Neural cell (in vitro differentiated cells): Measurements from ENCODE around the gene MEFV. TPM values are rescaled to one million over a fixed set of nuclear protein-coding genes. Genes with fewer than 3 reads are reported as not detected.

Source experiments
- H2AFZ ChIP-seq: fragments of 200-600, 300-800 bp; sonication (generic), shearing (Covaris generic); 2 replicates; pipeline ENCODE4 v1.6.0; 2014; ENCODE audit warnings: low read depth, mild to moderate bottlenecking, antibody characterized with exemption, low read length, moderate library complexity
- H3F3A ChIP-seq: fragments of 200-600 bp; shearing (Covaris generic); 2 replicates; pipeline ENCODE4 v1.6.1; 2016; ENCODE audit warnings: mild to moderate bottlenecking, moderate library complexity, mixed read lengths, antibody characterized with exemption, low read length; ENCODE audit not compliant: insufficient read depth, poor library complexity, severe bottlenecking
- H3K27ac ChIP-seq: fragments of 200-600, 300-800 bp; sonication (generic), shearing (Covaris generic); 2 replicates; pipeline ENCODE4 v1.5.1; 2014; ENCODE audit warnings: mild to moderate bottlenecking, low read length, moderate library complexity
- H3K27me3 ChIP-seq: fragments of 300-800, 200-600 bp; sonication (generic), shearing (Covaris generic); 2 replicates; pipeline ENCODE4 v1.6.0; 2014; ENCODE audit warnings: mild to moderate bottlenecking, low read depth, low read length, moderate library complexity; ENCODE audit not compliant: insufficient read depth
- H3K36me3 ChIP-seq: fragments of 300-800, 200-600 bp; sonication (generic), shearing (Covaris generic); 2 replicates; pipeline ENCODE4 v1.5.1; 2014; ENCODE audit warnings: mild to moderate bottlenecking, antibody characterized with exemption, low read length, moderate library complexity; ENCODE audit not compliant: insufficient read depth
- H3K4me2 ChIP-seq: fragments of 300-800, 200-600 bp; sonication (generic), shearing (Covaris generic); 2 replicates; pipeline ENCODE4 v1.6.0; 2014; ENCODE audit warnings: mild to moderate bottlenecking, low read length
- H3K4me3 ChIP-seq: fragments of 300-800, 200-600 bp; sonication (generic), shearing (Covaris generic); 2 replicates; pipeline ENCODE4 v1.5.1; 2014; ENCODE audit warnings: mild to moderate bottlenecking, low read length, moderate library complexity
- H3K79me2 ChIP-seq: fragments of 200-600 bp; shearing (Covaris generic); replicated peaks from 2 replicates; pipeline ENCODE4 v1.6.0; 2014; ENCODE audit warnings: mild to moderate bottlenecking, low read length, moderate library complexity; ENCODE audit not compliant: insufficient read depth
- H3K9ac ChIP-seq: fragments of 300-800, 200-600 bp; sonication (generic), shearing (Covaris generic); 2 replicates; pipeline ENCODE4 v1.6.1; 2016; ENCODE audit warnings: mild to moderate bottlenecking, low read length, mixed read lengths
- H3K9me2 ChIP-seq: fragments of 200-600 bp; shearing (Covaris generic); 2 replicates; pipeline ENCODE4 v1.6.1; 2016; ENCODE audit warnings: mild to moderate bottlenecking, low read length, mixed read lengths; ENCODE audit not compliant: insufficient read depth
- H3K9me3 ChIP-seq: fragments of 200-600, 300-800 bp; sonication (generic), shearing (Covaris generic); 2 replicates; pipeline ENCODE4 v1.6.1; 2016; ENCODE audit warnings: mild to moderate bottlenecking, mixed run types, low read length, moderate library complexity, mixed read lengths
- H4K20me1 ChIP-seq: fragments of 200-600 bp; shearing (Covaris generic); 2 replicates; pipeline ENCODE4 v1.6.1; 2016; ENCODE audit warnings: mild to moderate bottlenecking, mixed run types; ENCODE audit not compliant: insufficient read depth
- EP300 ChIP-seq: fragments of 450-650 bp; conservative IDR thresholded peaks from 2 replicates; pipeline ENCODE4 v1.6.1; 2014; ENCODE audit warnings: antibody characterized with exemption, mild to moderate bottlenecking, moderate library complexity; ENCODE audit not compliant: poor library complexity, severe bottlenecking
- EZH2 ChIP-seq: fragments of 200-600, 300-800 bp; shearing (Covaris generic), sonication (generic); IDR thresholded peaks from 2 replicates; pipeline ENCODE4 v1.6.1; 2014; ENCODE audit warnings: antibody characterized with exemption, low read length, borderline replicate concordance, mild to moderate bottlenecking; ENCODE audit not compliant: insufficient read depth, poor library complexity, severe bottlenecking
- MXI1 ChIP-seq: fragments of 450-650 bp; conservative IDR thresholded peaks from 2 replicates; pipeline ENCODE4 v1.6.1; 2014; ENCODE audit warnings: antibody characterized with exemption, mild to moderate bottlenecking; ENCODE audit not compliant: poor library complexity, severe bottlenecking
- POLR2AphosphoS5 ChIP-seq: IDR thresholded peaks from 2 replicates; pipeline ENCODE4 v1.6.1; 2012
- RAD21 ChIP-seq: fragments of 450-650 bp; conservative IDR thresholded peaks from 2 replicates; pipeline ENCODE4 v1.6.1; 2014; ENCODE audit warnings: antibody characterized with exemption, mild to moderate bottlenecking, moderate library complexity
- SMC3 ChIP-seq: fragments of 450-650 bp; conservative IDR thresholded peaks from 2 replicates; pipeline ENCODE4 v1.6.1; 2014; ENCODE audit warnings: antibody characterized with exemption, mild to moderate bottlenecking, moderate library complexity; ENCODE audit not compliant: poor library complexity
- TAF1 ChIP-seq: IDR thresholded peaks from 2 replicates; pipeline ENCODE4 v1.6.1; 2012; ENCODE audit warnings: low read depth
- polyA plus RNA-seq: library from polyadenylated mRNA; depleted of rRNA; stranded (reverse); fragments of >200 nt; gene quantifications from 2 replicates; pipeline ENCODE4 v1.2.3, GENCODE V29; 2014
- TF ChIP-seq, protein P1 (sequence below): fragments of 450-650 bp; IDR thresholded peaks from 2 replicates; pipeline ENCODE4 v1.5.1; 2014; ENCODE audit warnings: antibody characterized with exemption, mild to moderate bottlenecking, moderate library complexity; ENCODE audit not compliant: poor library complexity, severe bottlenecking
- TF ChIP-seq, protein P2 (sequence below): IDR thresholded peaks from 2 replicates; pipeline ENCODE4 v1.6.1; 2012; ENCODE audit warnings: borderline replicate concordance

MEFV gene
- polyA plus RNA-seq, 1 donor from 2014 or later, result not detected

DNA sequence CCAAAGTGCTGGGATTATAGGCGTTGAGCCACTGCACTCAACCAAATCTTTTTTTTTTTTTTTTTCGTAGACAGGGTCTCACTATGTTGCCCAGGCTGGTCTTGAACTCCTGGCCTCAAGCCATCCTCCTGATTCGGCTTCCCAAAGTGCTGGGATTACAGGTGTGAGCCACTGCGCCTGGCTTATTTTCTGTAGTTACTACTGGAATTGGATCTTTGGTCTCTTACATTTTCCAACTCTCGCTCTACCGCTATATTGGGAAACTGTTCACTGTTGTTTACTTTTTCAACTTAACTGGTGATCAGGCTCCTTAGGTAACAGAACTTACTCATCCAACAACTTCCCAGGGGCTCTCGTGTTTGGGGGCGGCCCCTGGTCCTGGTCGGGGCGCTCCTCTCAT, 35.6 kb downstream of the MEFV start:
- no peaks in the 10 kb centered on the region for H3F3A ChIP-seq
- H3K9me3 ChIP-seq, result peaks cover 20% of the 10 kb centered on the region
- H3K36me3 ChIP-seq, result peaks cover 26% of the 10 kb centered on the region
- no peak overlapping the region for H3K4me2 ChIP-seq
- H3K4me3 ChIP-seq, result no peak overlapping the region
- H3K9ac ChIP-seq, result no peak overlapping the region
- no peak overlapping the region for H2AFZ ChIP-seq
- H3K27me3 ChIP-seq, result no peaks in the 10 kb centered on the region
- H3K27ac ChIP-seq, result no peak overlapping the region
- no peaks in the 10 kb centered on the region for H4K20me1 ChIP-seq
- H3K9me2 ChIP-seq, result no peaks in the 10 kb centered on the region
- TF ChIP-seq EZH2, result no peak
- H3K79me2 ChIP-seq, result no peaks in the 10 kb centered on the region

DNA sequence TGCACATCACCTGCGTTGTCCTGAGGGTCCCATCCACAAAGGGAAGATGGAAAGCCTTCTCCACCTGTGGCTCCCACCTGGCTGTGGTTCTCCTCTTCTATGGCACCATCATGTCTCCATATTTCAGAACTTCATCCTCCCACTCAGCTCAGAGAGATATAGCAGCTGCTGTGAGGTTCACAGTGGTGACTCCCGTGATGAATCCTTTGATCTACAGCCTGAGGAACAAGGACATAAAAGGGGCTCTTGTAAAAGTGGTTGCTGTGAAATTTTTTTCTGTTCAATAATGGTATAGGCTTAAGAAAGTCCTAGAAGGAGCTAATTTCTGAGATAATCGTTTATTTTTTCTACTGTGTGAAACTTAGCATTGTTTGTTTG, 40.2 kb downstream of the MEFV start:
- no peak overlapping the region for H3K27ac ChIP-seq
- H3K4me2 ChIP-seq, result no peak overlapping the region
- no peaks in the 10 kb centered on the region for H3K79me2 ChIP-seq
- no peaks in the 10 kb centered on the region for H3K9me3 ChIP-seq
- no peak overlapping the region for H2AFZ ChIP-seq
- no peaks in the 10 kb centered on the region for H3K27me3 ChIP-seq
- H3K36me3 ChIP-seq, result no peaks in the 10 kb centered on the region
- no peak overlapping the region for H3K4me3 ChIP-seq
- no peak overlapping the region for H3K9ac ChIP-seq
- H3K9me2 ChIP-seq, result no peaks in the 10 kb centered on the region
- TF ChIP-seq MXI1, result no peak
- TF ChIP-seq EP300, result no peak
- no peak for TF ChIP-seq RAD21
- no peak for TF ChIP-seq POLR2AphosphoS5
- TF ChIP-seq TAF1, result no peak
- TF ChIP-seq, protein P1, sequence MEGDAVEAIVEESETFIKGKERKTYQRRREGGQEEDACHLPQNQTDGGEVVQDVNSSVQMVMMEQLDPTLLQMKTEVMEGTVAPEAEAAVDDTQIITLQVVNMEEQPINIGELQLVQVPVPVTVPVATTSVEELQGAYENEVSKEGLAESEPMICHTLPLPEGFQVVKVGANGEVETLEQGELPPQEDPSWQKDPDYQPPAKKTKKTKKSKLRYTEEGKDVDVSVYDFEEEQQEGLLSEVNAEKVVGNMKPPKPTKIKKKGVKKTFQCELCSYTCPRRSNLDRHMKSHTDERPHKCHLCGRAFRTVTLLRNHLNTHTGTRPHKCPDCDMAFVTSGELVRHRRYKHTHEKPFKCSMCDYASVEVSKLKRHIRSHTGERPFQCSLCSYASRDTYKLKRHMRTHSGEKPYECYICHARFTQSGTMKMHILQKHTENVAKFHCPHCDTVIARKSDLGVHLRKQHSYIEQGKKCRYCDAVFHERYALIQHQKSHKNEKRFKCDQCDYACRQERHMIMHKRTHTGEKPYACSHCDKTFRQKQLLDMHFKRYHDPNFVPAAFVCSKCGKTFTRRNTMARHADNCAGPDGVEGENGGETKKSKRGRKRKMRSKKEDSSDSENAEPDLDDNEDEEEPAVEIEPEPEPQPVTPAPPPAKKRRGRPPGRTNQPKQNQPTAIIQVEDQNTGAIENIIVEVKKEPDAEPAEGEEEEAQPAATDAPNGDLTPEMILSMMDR, result no peak
- no peak for TF ChIP-seq EZH2
- TF ChIP-seq SMC3, result no peak
- TF ChIP-seq, protein P2, sequence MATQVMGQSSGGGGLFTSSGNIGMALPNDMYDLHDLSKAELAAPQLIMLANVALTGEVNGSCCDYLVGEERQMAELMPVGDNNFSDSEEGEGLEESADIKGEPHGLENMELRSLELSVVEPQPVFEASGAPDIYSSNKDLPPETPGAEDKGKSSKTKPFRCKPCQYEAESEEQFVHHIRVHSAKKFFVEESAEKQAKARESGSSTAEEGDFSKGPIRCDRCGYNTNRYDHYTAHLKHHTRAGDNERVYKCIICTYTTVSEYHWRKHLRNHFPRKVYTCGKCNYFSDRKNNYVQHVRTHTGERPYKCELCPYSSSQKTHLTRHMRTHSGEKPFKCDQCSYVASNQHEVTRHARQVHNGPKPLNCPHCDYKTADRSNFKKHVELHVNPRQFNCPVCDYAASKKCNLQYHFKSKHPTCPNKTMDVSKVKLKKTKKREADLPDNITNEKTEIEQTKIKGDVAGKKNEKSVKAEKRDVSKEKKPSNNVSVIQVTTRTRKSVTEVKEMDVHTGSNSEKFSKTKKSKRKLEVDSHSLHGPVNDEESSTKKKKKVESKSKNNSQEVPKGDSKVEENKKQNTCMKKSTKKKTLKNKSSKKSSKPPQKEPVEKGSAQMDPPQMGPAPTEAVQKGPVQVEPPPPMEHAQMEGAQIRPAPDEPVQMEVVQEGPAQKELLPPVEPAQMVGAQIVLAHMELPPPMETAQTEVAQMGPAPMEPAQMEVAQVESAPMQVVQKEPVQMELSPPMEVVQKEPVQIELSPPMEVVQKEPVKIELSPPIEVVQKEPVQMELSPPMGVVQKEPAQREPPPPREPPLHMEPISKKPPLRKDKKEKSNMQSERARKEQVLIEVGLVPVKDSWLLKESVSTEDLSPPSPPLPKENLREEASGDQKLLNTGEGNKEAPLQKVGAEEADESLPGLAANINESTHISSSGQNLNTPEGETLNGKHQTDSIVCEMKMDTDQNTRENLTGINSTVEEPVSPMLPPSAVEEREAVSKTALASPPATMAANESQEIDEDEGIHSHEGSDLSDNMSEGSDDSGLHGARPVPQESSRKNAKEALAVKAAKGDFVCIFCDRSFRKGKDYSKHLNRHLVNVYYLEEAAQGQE, result no peak
- no peaks in the 10 kb centered on the region for H4K20me1 ChIP-seq
- H3F3A ChIP-seq, result no peaks in the 10 kb centered on the region

DNA sequence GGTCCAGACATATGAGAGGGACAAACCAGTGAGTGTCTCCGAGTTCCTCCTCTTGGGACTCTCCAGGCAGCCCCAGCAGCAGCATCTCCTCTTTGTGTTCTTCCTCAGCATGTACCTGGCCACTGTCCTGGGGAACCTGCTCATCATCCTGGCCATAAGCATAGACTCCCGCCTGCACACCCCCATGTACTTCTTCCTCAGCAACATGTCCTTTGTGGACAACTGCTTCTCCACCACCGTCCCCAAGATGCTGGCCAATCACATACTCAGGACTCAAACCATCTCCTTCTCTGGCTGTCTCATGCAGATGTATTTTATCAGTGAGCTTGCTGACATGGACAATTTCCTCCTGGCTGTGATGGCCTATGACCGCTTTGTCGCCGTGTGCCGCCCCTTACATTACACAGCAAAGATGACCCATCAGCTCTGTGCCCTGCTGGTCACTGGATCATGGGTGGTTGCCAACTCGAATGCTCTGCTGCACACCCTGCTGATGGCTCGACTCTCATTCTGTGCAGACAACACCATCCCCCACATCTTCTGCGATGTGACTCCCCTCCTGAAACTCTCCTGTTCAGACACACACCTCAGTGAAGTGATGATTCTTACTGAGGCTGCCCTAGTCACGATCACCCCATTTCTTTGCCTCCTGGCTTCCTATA, 40.7 kb downstream of the MEFV start:
- Histone ChIP-seq H3K9me2 (no peaks in the 10 kb centered on the region), H3K4me3 (no peak overlapping the region), H3K27ac (no peak overlapping the region), H2AFZ (no peak overlapping the region), H3F3A (no peaks in the 10 kb centered on the region), H3K27me3 (no peaks in the 10 kb centered on the region), H4K20me1 (no peaks in the 10 kb centered on the region), H3K4me2 (no peak overlapping the region), H3K9ac (no peak overlapping the region), H3K79me2 (no peaks in the 10 kb centered on the region), H3K36me3 (no peaks in the 10 kb centered on the region), H3K9me3 (no peaks in the 10 kb centered on the region)
- TF ChIP-seq SMC3, result no peak
- TF ChIP-seq, protein P2, result no peak
- no peak for TF ChIP-seq EP300
